Mesenchymal stem cell (in vitro differentiated cells and primary cell): ENCODE measurements around the gene RAB29.

Experiments used
- DNase-seq: peaks from one replicate; pipeline ENCODE4 v3.0.0-alpha.2; 2013
- H2AFZ ChIP-seq: one replicate; pipeline ENCODE4 v1.6.1; 2013; ENCODE audit warnings: low read depth, mild to moderate bottlenecking, control low read depth, inconsistent platforms, low read length, moderate library complexity
- H2AK5ac ChIP-seq: 2 replicates; pipeline ENCODE4 v1.6.1; 2013; ENCODE audit warnings: low read length, moderate library complexity, mild to moderate bottlenecking, inconsistent platforms; ENCODE audit not compliant: severe bottlenecking
- H2BK120ac ChIP-seq: one replicate; pipeline ENCODE4 v1.6.1; 2013; ENCODE audit warnings: low read depth, mild to moderate bottlenecking, inconsistent platforms, low read length, moderate library complexity
- H2BK12ac ChIP-seq, 2 experiments: one replicate each; pipeline ENCODE4 v1.6.1; 2013; ENCODE audit warnings: inconsistent platforms in 2 of 2, low read length in 2 of 2, mild to moderate bottlenecking in 2 of 2, moderate library complexity in 2 of 2, control low read depth in 1 of 2
- H2BK15ac ChIP-seq: one replicate; pipeline ENCODE4 v1.6.1; 2013; ENCODE audit warnings: mild to moderate bottlenecking, low read depth, inconsistent platforms; ENCODE audit not compliant: poor library complexity, severe bottlenecking
- H2BK5ac ChIP-seq: 2 replicates; pipeline ENCODE4 v1.6.1; 2013; ENCODE audit warnings: low read depth, mild to moderate bottlenecking, low read length, control low read depth, inconsistent platforms; ENCODE audit not compliant: poor library complexity, severe bottlenecking
- H3K14ac ChIP-seq, 2 experiments: one replicate each; pipeline ENCODE4 v1.6.1; 2013; ENCODE audit warnings: inconsistent platforms in 2 of 2, low read length in 2 of 2, control low read depth in 1 of 2, mild to moderate bottlenecking in 1 of 2, moderate library complexity in 1 of 2
- H3K18ac ChIP-seq, 2 experiments: one replicate each; pipeline ENCODE4 v1.6.1; 2013; ENCODE audit warnings: inconsistent platforms in 2 of 2, low read length in 2 of 2, control low read depth in 1 of 2, low read depth in 1 of 2, mild to moderate bottlenecking in 1 of 2
- H3K23ac ChIP-seq, 2 experiments: one replicate each; pipeline ENCODE4 v1.6.1; 2013; ENCODE audit warnings: inconsistent platforms in 2 of 2, low read length in 2 of 2, mild to moderate bottlenecking in 2 of 2, moderate library complexity in 2 of 2, control low read depth in 1 of 2
- H3K27ac ChIP-seq: 2 replicates; pipeline ENCODE4 v1.5.1; 2013; ENCODE audit warnings: mild to moderate bottlenecking, moderate library complexity, low read length, control low read depth, inconsistent platforms; ENCODE audit not compliant: poor library complexity, severe bottlenecking
- H3K27me3 ChIP-seq, 2 experiments: 2 replicates each; pipeline versions ENCODE4 v1.6.1 to v1.7.0; 2013; ENCODE audit warnings: low read length in 2 of 2, mild to moderate bottlenecking in 2 of 2, moderate library complexity in 2 of 2, control low read depth in 1 of 2, inconsistent platforms in 1 of 2; ENCODE audit not compliant: control insufficient read depth in 1 of 2, insufficient read depth in 1 of 2
- H3K36me3 ChIP-seq, 2 experiments: 2 replicates each; pipeline versions ENCODE4 v1.6.1 to v1.7.0; 2013; ENCODE audit warnings: low read length in 2 of 2, control low read depth in 1 of 2, inconsistent platforms in 1 of 2, low read depth in 1 of 2, mild to moderate bottlenecking in 1 of 2; ENCODE audit not compliant: insufficient read depth in 2 of 2, control insufficient read depth in 1 of 2
- H3K4ac ChIP-seq, 2 experiments: one replicate each; pipeline ENCODE4 v1.6.1; 2013; ENCODE audit warnings: inconsistent platforms in 2 of 2, low read length in 2 of 2, mild to moderate bottlenecking in 2 of 2, moderate library complexity in 2 of 2, control low read depth in 1 of 2, low read depth in 1 of 2
- H3K4me1 ChIP-seq: 2 replicates; pipeline ENCODE4 v1.6.1; 2013; ENCODE audit warnings: low read depth, low read length, control low read depth; ENCODE audit not compliant: control insufficient read depth, insufficient read depth
- H3K4me2 ChIP-seq: 2 replicates; pipeline ENCODE4 v1.6.1; 2013; ENCODE audit warnings: low read length, mild to moderate bottlenecking, inconsistent platforms; ENCODE audit not compliant: poor library complexity, severe bottlenecking
- H3K4me3 ChIP-seq, 2 experiments: 2 replicates each; pipeline versions ENCODE4 v1.5.1 to v1.7.0; 2013; ENCODE audit warnings: low read length in 2 of 2, mild to moderate bottlenecking in 2 of 2, control low read depth in 1 of 2, low read depth in 1 of 2; ENCODE audit not compliant: insufficient read depth in 1 of 2
- H3K79me1 ChIP-seq: replicated peaks from 2 replicates; pipeline ENCODE4 v1.6.1; 2013; ENCODE audit warnings: mild to moderate bottlenecking, control low read depth, low read length, inconsistent platforms; ENCODE audit not compliant: poor library complexity, severe bottlenecking
- H3K9ac ChIP-seq: 2 replicates; pipeline ENCODE4 v1.7.0; 2013; ENCODE audit warnings: mild to moderate bottlenecking, low read length, moderate library complexity
- H3K9me3 ChIP-seq: 2 replicates; pipeline ENCODE4 v1.7.0; 2013; ENCODE audit warnings: mild to moderate bottlenecking, low read length; ENCODE audit not compliant: control insufficient read depth
- H4K8ac ChIP-seq: one replicate; pipeline ENCODE4 v1.6.1; 2013; ENCODE audit warnings: inconsistent platforms, mild to moderate bottlenecking, low read length, moderate library complexity
- H4K91ac ChIP-seq: one replicate; pipeline ENCODE4 v1.6.1; 2013; ENCODE audit warnings: mild to moderate bottlenecking, low read length, inconsistent platforms
- WGBS: methylation state at CpG from one replicate; pipeline ENCODE4 v1.1.7; 2013; ENCODE audit warnings: mixed read lengths; 5-methylcytosine and 5-hydroxymethylcytosine counted together

The RAB29 gene

DNA sequence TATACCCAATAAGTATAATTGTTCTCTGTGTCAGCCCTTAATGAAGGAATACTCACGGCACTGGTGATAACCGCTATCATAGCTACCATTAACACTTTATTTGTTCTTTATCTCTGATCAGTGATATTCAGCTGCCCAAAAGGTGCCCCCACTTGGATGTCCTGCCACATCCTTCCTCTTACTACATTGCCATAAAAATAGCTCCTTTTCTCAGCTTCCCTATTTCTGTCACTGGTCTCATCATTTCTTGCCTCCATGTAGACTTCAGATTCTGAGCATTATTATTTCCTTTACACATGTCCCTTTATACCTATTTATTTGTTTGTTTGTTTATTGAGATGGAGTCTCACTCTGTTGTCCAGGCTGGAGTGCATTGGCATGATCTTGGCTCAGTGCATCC is 2.7 kb upstream of the RAB29 start:
- H4K8ac ChIP-seq: no peak overlapping the region

DNA sequence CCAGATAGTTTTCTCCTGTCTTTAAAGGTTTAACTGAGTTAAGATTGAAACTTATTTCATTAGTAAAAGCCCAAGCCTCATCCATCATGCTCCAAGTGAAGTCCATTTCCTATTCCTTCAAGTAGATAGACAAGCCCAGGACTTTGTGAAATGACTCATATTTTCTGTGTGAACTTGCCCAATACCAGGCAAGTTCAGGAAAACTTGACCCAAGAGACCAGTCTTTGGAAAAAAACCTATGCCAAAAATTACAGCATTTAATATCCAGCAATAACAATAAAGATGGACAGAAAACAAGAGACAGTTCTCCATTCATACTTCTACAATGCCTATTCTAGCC is 405 bp upstream of the RAB29 start:
- peaks cover 5% of the 10 kb centered on the region for H3K4me1 ChIP-seq
- no peak overlapping the region for H3K4ac ChIP-seq
- H3K27me3 ChIP-seq: no peaks in the 10 kb centered on the region
- no peak overlapping the region for H2AK5ac ChIP-seq
- peak overlapping the region; percentile 89 for H3K9ac ChIP-seq
- peak overlapping the region in 1 of 2 experiments; percentile 91 for H3K4me3 ChIP-seq
- no peak overlapping the region for H2BK120ac ChIP-seq
- H3K23ac ChIP-seq: no peak overlapping the region
- H3K27ac ChIP-seq: no peak overlapping the region
- H3K4me2 ChIP-seq: no peak overlapping the region
- H3K36me3 ChIP-seq: peaks cover 0 to 10% of the 10 kb centered on the region in 2 experiments
- H3K18ac ChIP-seq: no peak overlapping the region
- no peak overlapping the region for H4K91ac ChIP-seq
- H3K14ac ChIP-seq: no peak overlapping the region
- H4K8ac ChIP-seq: no peak overlapping the region
- no peaks in the 10 kb centered on the region for H3K9me3 ChIP-seq
- H2BK15ac ChIP-seq: no peak overlapping the region
- H2BK12ac ChIP-seq: no peak overlapping the region
- peaks cover 5% of the 10 kb centered on the region for H3K79me1 ChIP-seq
- H2AFZ ChIP-seq: no peak overlapping the region
- no peak overlapping the region for H2BK5ac ChIP-seq
- DNase-seq: peak; percentile 82

More for the DNA sequence above, 2.7 kb upstream of the RAB29 start:
- no peak overlapping the region for H2BK15ac ChIP-seq
- H3K18ac ChIP-seq: no peak overlapping the region
- H3K9me3 ChIP-seq: no peaks in the 10 kb centered on the region
- no peak overlapping the region for H2BK12ac ChIP-seq
- H3K27me3 ChIP-seq: no peaks in the 10 kb centered on the region
- H3K79me1 ChIP-seq: peaks cover under 1% of the 10 kb centered on the region
- no peak overlapping the region for H2BK120ac ChIP-seq
- H3K23ac ChIP-seq: no peak overlapping the region
- H2BK5ac ChIP-seq: no peak overlapping the region
- H3K27ac ChIP-seq: no peak overlapping the region
- no peak overlapping the region for H3K9ac ChIP-seq
- no peak overlapping the region for H3K4ac ChIP-seq
- DNase-seq: no peak
- H2AK5ac ChIP-seq: no peak overlapping the region
- WGBS: 96% methylated on average over 2 of the region's 2 CpGs
- H3K4me1 ChIP-seq: peaks cover 5% of the 10 kb centered on the region
- H2AFZ ChIP-seq: no peak overlapping the region
- no peak overlapping the region for H4K91ac ChIP-seq
- peaks cover 0 to under 1% of the 10 kb centered on the region in 2 experiments for H3K36me3 ChIP-seq
- H3K4me2 ChIP-seq: no peak overlapping the region
- H3K14ac ChIP-seq: no peak overlapping the region
- H3K4me3 ChIP-seq: no peak overlapping the region

GRCh38 chr1:205774198-205775014 is 876 bp downstream of the RAB29 start:
- H3K4me2 ChIP-seq: peak overlapping the region; percentile 84
- peaks cover 2 to 23% of the 10 kb centered on the region in 2 experiments for H3K36me3 ChIP-seq
- no peak overlapping the region for H2BK15ac ChIP-seq
- H3K4me1 ChIP-seq: peaks cover 5% of the 10 kb centered on the region
- H3K79me1 ChIP-seq: peaks cover 5% of the 10 kb centered on the region
- H3K23ac ChIP-seq: no peak overlapping the region
- H2AFZ ChIP-seq: peak overlapping the region; percentile 95
- H2AK5ac ChIP-seq: no peak overlapping the region
- no peak overlapping the region for H3K14ac ChIP-seq
- DNase-seq: peak; percentile 42
- H3K9ac ChIP-seq: peak overlapping the region; percentile 89
- H3K18ac ChIP-seq: peak overlapping the region in 1 of 2 experiments; percentile 40
- H4K91ac ChIP-seq: no peak overlapping the region
- H2BK120ac ChIP-seq: no peak overlapping the region
- H4K8ac ChIP-seq: no peak overlapping the region
- no peaks in the 10 kb centered on the region for H3K27me3 ChIP-seq
- H3K4ac ChIP-seq: peak overlapping the region; percentile 52 to 84
- H3K4me3 ChIP-seq: peak overlapping the region; percentile 75 to 91
- WGBS: 16% methylated on average over 33 of the region's 36 CpGs
- no peak overlapping the region for H3K27ac ChIP-seq
- H2BK5ac ChIP-seq: no peak overlapping the region
- H2BK12ac ChIP-seq: no peak overlapping the region
- H3K9me3 ChIP-seq: no peaks in the 10 kb centered on the region

DNA sequence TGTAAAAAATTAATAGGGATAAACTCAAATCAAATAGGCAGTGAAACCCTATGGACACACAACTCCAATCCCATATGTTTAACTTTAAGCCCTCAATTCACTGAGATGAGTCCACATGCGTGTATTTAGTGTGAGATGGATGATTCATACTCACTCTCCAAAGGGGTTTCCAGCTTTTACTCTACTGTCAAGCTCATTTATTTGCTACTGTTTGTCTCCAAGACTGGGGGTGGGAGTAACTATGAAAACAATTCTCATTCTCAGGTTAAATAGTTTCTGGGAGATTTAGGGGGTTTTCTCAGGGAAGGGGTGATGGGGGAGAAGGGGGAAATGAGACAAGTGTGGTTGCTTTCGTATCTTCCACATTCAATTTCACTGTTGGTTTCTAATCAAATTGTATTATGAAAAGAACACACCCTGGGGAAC is 2.7 kb downstream of the RAB29 start:
- no peak overlapping the region for H3K4me2 ChIP-seq
- no peak overlapping the region for H2AK5ac ChIP-seq
- no peak overlapping the region for H2BK15ac ChIP-seq
- no peak overlapping the region for H3K23ac ChIP-seq
- WGBS: no CpG with 5 or more reads among the region's 2 CpGs
- H3K27ac ChIP-seq: no peak overlapping the region
- no peak overlapping the region for H2AFZ ChIP-seq
- H2BK120ac ChIP-seq: no peak overlapping the region
- H4K8ac ChIP-seq: no peak overlapping the region
- H2BK12ac ChIP-seq: no peak overlapping the region
- peak; percentile 16 for DNase-seq
- no peak overlapping the region for H3K4ac ChIP-seq
- peaks cover 5% of the 10 kb centered on the region for H3K79me1 ChIP-seq
- H3K27me3 ChIP-seq: no peaks in the 10 kb centered on the region
- peaks cover 5% of the 10 kb centered on the region for H3K4me1 ChIP-seq
- no peaks in the 10 kb centered on the region for H3K9me3 ChIP-seq
- no peak overlapping the region for H3K9ac ChIP-seq
- peaks cover 3 to 36% of the 10 kb centered on the region in 2 experiments for H3K36me3 ChIP-seq
- H3K4me3 ChIP-seq: no peak overlapping the region
- H3K14ac ChIP-seq: no peak overlapping the region
- no peak overlapping the region for H4K91ac ChIP-seq
- no peak overlapping the region for H3K18ac ChIP-seq
- no peak overlapping the region for H2BK5ac ChIP-seq
